OCI-LY7 (cell line): Measurements from ENCODE around the gene BAIAP2. TPM values are rescaled to one million over a fixed set of nuclear protein-coding genes. Genes with fewer than 3 reads are reported as not detected.

Source experiments
- BruUV-seq: library from RNA; stranded (reverse); fragments of 400-500 nt; replicated peaks from 2 replicates; lab custom pipeline; 2021; lab: Mats Ljungman, UMichigan
- CTCF ChIA-PET: fragments of 300-600 bp; sonication (Branson Sonifier 250); formaldehyde crosslinking; loops from one replicate; lab custom pipeline; 2022; ENCODE audit warnings: antibody characterized with exemption; ENCODE audit not compliant: unreplicated experiment; lab: Charles Lee
- POLR2A ChIA-PET: fragments of 300-600 bp; sonication (Branson Sonifier 250); formaldehyde crosslinking; loops from one replicate; lab custom pipeline; 2022; ENCODE audit warnings: antibody characterized with exemption; lab: Charles Lee
- DNase-seq: peaks from one replicate; pipeline ENCODE4 v3.0.0-alpha.2; 2015; ENCODE audit warnings: low spot score
- H2AFZ ChIP-seq: fragments of 200-600 bp; sonication (generic), shearing (Covaris generic); 2 replicates; pipeline ENCODE4 v1.6.1; 2014; ENCODE audit warnings: mild to moderate bottlenecking, antibody characterized with exemption, low read length, moderate library complexity
- H3K27ac ChIP-seq: fragments of 200-600 bp; sonication (generic); 2 replicates; pipeline ENCODE4 v1.5.1; 2014; ENCODE audit warnings: mixed run types, low read depth, mild to moderate bottlenecking, moderate library complexity, low read length, inconsistent platforms; ENCODE audit not compliant: poor library complexity, severe bottlenecking
- H3K36me3 ChIP-seq: fragments of 200-600 bp; sonication (generic); 2 replicates; pipeline ENCODE4 v1.6.1; 2014; ENCODE audit warnings: mild to moderate bottlenecking, antibody characterized with exemption, low read length, moderate library complexity, mixed read lengths; ENCODE audit not compliant: insufficient read depth
- H3K4me1 ChIP-seq: fragments of 200-600 bp; sonication (generic); 2 replicates; pipeline ENCODE4 v1.5.1; 2014; ENCODE audit warnings: mild to moderate bottlenecking, low read length; ENCODE audit not compliant: insufficient read depth, poor library complexity, severe bottlenecking
- H3K4me2 ChIP-seq: fragments of 200-600 bp; sonication (generic); 2 replicates; pipeline ENCODE4 v1.6.1; 2014; ENCODE audit warnings: mild to moderate bottlenecking, low read length
- H3K4me3 ChIP-seq: fragments of 200-600 bp; sonication (generic); 2 replicates; pipeline ENCODE4 v1.5.1; 2014; ENCODE audit warnings: mild to moderate bottlenecking, low read depth, low read length; ENCODE audit not compliant: poor library complexity, severe bottlenecking
- H3K79me2 ChIP-seq: fragments of 200-600 bp; sonication (generic); 2 replicates; pipeline ENCODE4 v1.6.1; 2016; ENCODE audit warnings: low read depth, mild to moderate bottlenecking, low read length, moderate library complexity, mixed read lengths; ENCODE audit not compliant: insufficient read depth
- H3K9me2 ChIP-seq: fragments of 200-600 bp; sonication (generic); 2 replicates; pipeline ENCODE4 v1.6.1; 2016; ENCODE audit warnings: mild to moderate bottlenecking, low read length, mixed read lengths; ENCODE audit not compliant: insufficient read depth
- H3K9me3 ChIP-seq: fragments of 200-600 bp; sonication (generic); 2 replicates; pipeline ENCODE4 v1.6.1; 2014; ENCODE audit warnings: mild to moderate bottlenecking, mixed run types, low read length, mixed read lengths
- H4K20me1 ChIP-seq: fragments of 200-600 bp; sonication (generic); 2 replicates; pipeline ENCODE4 v1.6.1; 2014; ENCODE audit warnings: mild to moderate bottlenecking, antibody characterized with exemption, low read length, moderate library complexity, mixed read lengths; ENCODE audit not compliant: insufficient read depth
- CTCF ChIP-seq: fragments of 200-600 bp; sonication (generic); conservative IDR thresholded peaks from 2 replicates; pipeline ENCODE4 v1.5.1; 2014; ENCODE audit warnings: mild to moderate bottlenecking, antibody characterized with exemption, low read length, moderate library complexity, mixed read lengths
- EZH2phosphoT487 ChIP-seq: fragments of 200-600 bp; sonication (generic); IDR thresholded peaks from 2 replicates; pipeline ENCODE4 v1.6.1; 2018; ENCODE audit warnings: low read depth, borderline replicate concordance, mild to moderate bottlenecking, mixed run types, antibody characterized with exemption, low read length, moderate library complexity, mixed read lengths
- intact Hi-C: fragments of 100-400 bp; cut with micrococcal nuclease; formaldehyde crosslinking; loops from one replicate; pipeline ENCODE4 v1.10.0; 2022; ENCODE audit not compliant: unreplicated experiment
- microRNA-seq: library from miRNA; unstranded; fragments of <30 nt; microRNA quantifications from one replicate; pipeline ENCODE4 v1.2.0, GENCODE V29; 2022; ENCODE audit warnings: borderline replicate concordance
- small RNA-seq: library from RNA; depleted of rRNA; stranded (forward); fragments of <200 nt; gene quantifications from one replicate; pipeline ENCODE3, GENCODE V24; 2014
- total RNA-seq, 2 experiments: library from RNA; depleted of rRNA in 1 of 2; stranded (reverse); fragments of >200 nt in 1 of 2; shearing (Covaris generic) in 1 of 2; gene quantifications; 2 replicates each; pipeline ENCODE4 v1.2.3, GENCODE V29; 2014 to 2022

The BAIAP2 gene
- total RNA-seq, 2 experiments from 2014 or later = 2.1 to 2.3 TPM

- Histone ChIP-seq H3K4me2 (no peak within 1 kb of the TSS), H3K9me2 (no peaks in the 10 kb centered on the region), H3K27ac (no peak within 1 kb of the TSS), H3K4me1 (no peaks in the 10 kb centered on the region), H4K20me1 (no peaks in the 10 kb centered on the region), H3K9me3 (no peaks in the 10 kb centered on the region), H3K36me3 (no peaks in the 10 kb centered on the region), H3K4me3 (no peak within 1 kb of the TSS), H2AFZ (no peak within 1 kb of the TSS), H3K79me2 (no peaks in the 10 kb centered on the region)
- no TSS peak for BruUV-seq
- no peak for TF ChIP-seq CTCF
- TF ChIP-seq EZH2phosphoT487 = no peak
- no peak for DNase-seq
- POLR2A ChIA-PET = no interaction called here
- CTCF ChIA-PET = no interaction called here
- intact Hi-C loops = no loop called here
These were observed 130.5 kb downstream of the BAIAP2 start, which contains the start of gene PVALEF for GRCh38 chr17:81165246-81166032. TSS of gene PVALEF (plus strand) at chr17:81165507. CDS start at chr17:81181227, 15,720 bp downstream.

- H3K4me3 ChIP-seq = no peak within 1 kb of the TSS
- no peaks in the 10 kb centered on the region for H3K9me3 ChIP-seq
- TF ChIP-seq CTCF = no peak
- TF ChIP-seq EZH2phosphoT487 = no peak
- POLR2A ChIA-PET = no interaction called here
- no peak within 1 kb of the TSS for H3K4me2 ChIP-seq
- H3K36me3 ChIP-seq = no peaks in the 10 kb centered on the region
- no peaks in the 10 kb centered on the region for H3K4me1 ChIP-seq
- H4K20me1 ChIP-seq = no peaks in the 10 kb centered on the region
- DNase-seq = no peak
- H3K27ac ChIP-seq = no peak within 1 kb of the TSS
- intact Hi-C loops = no loop called here
- no TSS peak for BruUV-seq
- CTCF ChIA-PET = no interaction called here
- H2AFZ ChIP-seq = no peak within 1 kb of the TSS
- no peaks in the 10 kb centered on the region for H3K9me2 ChIP-seq
- H3K79me2 ChIP-seq = no peaks in the 10 kb centered on the region
These were observed 131.1 kb downstream of the BAIAP2 start, which contains the start of gene AATK for GRCh38 chr17:81166033-81166492. TSS of gene AATK (minus strand) at chr17:81166221. CDS start at chr17:81165992, 229 bp downstream.

Small RNA genes within 50 kb of the gene (microRNA-seq; reads per million reads assigned to microRNA genes)
- gene MIR1250 (not detected), gene MIR3065 (not detected), gene MIR338 (not detected), gene MIR657 (not detected)

Small RNA genes within 50 kb of the gene (small RNA-seq; reads per million reads assigned to genes)
- not detected for gene MIR1250
- gene MIR3065 = not detected
- gene MIR657 = not detected

Other genes with a start within 250 kb of the BAIAP2 start
- gene CHMP6, start 43.3 kb upstream of the BAIAP2 start, total RNA-seq (2014; rRNA removed; shearing (Covaris generic)) = 7.9 and 10.8 TPM in 2 replicates
- gene CHMP6, start 43.3 kb upstream of the BAIAP2 start, total RNA-seq (2022) = 23.6 and 23.8 TPM in 2 replicates
- not detected in 2 replicates for gene PVALEF, start 130.4 kb downstream of the BAIAP2 start, total RNA-seq (2014; rRNA removed; shearing (Covaris generic))
- gene PVALEF, start 130.4 kb downstream of the BAIAP2 start, total RNA-seq (2022) = not detected in 2 replicates
- gene AATK, start 131.1 kb downstream of the BAIAP2 start, total RNA-seq (2014; rRNA removed; shearing (Covaris generic)) = 0.03 TPM in 1 of 2 replicates, not detected in the other
- not detected in 2 replicates for gene AATK, start 131.1 kb downstream of the BAIAP2 start, total RNA-seq (2022)
- 32.9 and 35.0 TPM in 2 replicates for gene CEP131, start 187.8 kb downstream of the BAIAP2 start, total RNA-seq (2014; rRNA removed; shearing (Covaris generic))
- gene CEP131, start 187.8 kb downstream of the BAIAP2 start, total RNA-seq (2022) = 36.0 and 38.6 TPM in 2 replicates
- gene TEPSIN, start 203.9 kb downstream of the BAIAP2 start, total RNA-seq (2014; rRNA removed; shearing (Covaris generic)) = 29.7 and 46.4 TPM in 2 replicates
- gene TEPSIN, start 203.9 kb downstream of the BAIAP2 start, total RNA-seq (2022) = 75.3 and 78.9 TPM in 2 replicates
- gene NDUFAF8, start 204.2 kb downstream of the BAIAP2 start, total RNA-seq (2014; rRNA removed; shearing (Covaris generic)) = 129 and 161 TPM in 2 replicates
- 151 and 165 TPM in 2 replicates for gene NDUFAF8, start 204.2 kb downstream of the BAIAP2 start, total RNA-seq (2022)